T47D (cell line): Measurements from ENCODE around the gene NCEH1.
"Not testable (repeated sequence)": the region's sequence is repeated elsewhere in the genome, so short reads cannot be mapped to it uniquely, and the experiment has no call there.

Experiments
- DNase-seq, 2 experiments: peaks; one replicate each; pipeline versions ENCODE4 v3.0.0 to v3.0.0-alpha.2; 2011 to 2012; ENCODE audit warnings: low read depth in 1 of 2, low spot score in 1 of 2
- JUND ChIP-seq: IDR thresholded peaks from 2 replicates; pipeline ENCODE4 v1.6.1; 2012; ENCODE audit warnings: low read depth
- in situ Hi-C: cut with HindIII; loops from 2 replicates; pipeline ENCODE4 v1.10.0; 2016; ENCODE audit warnings: low sequenced_read_pairs, low pct_unique_long_range_greater_than_20kb

NCEH1 gene, protein sequence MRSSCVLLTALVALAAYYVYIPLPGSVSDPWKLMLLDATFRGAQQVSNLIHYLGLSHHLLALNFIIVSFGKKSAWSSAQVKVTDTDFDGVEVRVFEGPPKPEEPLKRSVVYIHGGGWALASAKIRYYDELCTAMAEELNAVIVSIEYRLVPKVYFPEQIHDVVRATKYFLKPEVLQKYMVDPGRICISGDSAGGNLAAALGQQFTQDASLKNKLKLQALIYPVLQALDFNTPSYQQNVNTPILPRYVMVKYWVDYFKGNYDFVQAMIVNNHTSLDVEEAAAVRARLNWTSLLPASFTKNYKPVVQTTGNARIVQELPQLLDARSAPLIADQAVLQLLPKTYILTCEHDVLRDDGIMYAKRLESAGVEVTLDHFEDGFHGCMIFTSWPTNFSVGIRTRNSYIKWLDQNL

DNA sequence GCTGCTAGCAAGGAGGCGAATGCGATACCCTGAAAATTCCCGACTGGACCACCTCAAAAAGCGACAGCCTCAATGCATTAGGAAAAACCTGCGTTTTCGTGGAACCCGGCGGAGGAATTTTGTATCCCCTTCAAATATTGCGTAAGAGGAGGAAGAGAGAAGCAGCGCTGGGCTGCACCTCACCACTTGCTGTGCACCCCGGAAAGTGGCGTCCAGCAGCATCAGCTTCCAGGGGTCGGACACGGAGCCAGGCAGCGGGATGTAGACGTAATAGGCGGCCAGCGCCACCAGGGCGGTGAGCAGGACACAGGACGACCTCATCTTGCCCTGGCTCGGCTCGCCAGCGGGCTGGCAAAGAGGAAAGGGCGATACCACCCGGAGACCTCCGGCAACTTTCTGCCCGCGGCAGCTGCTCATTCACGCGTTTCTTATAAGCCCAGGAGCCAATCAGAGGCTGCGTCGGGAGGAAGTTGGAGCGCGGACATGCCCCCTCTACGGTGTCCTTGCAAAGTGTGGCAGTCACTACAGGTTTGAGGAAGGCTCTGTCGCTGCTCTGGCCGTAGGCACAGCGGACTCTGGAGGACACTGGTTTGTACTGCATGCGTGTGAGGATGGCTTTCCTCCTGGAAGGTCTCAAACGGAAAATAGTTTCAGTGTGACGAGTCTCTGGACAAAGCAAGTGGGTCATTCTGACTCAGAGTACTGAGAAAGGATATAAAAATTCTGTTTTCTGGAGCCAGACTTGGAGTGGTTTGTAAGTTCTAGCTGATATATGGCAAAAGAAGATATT is at the start of gene NCEH1:
NCEH1 (minus strand) TSS at position 404 of the 790 bp plus-strand sequence; CDS start at position 321, 83 bp downstream.
- in situ Hi-C loops, result no loop called here
- DNase-seq, result peak; percentile 94 to 99
- no peak for TF ChIP-seq JUND

- in situ Hi-C loops, DNase-seq: not testable (repeated sequence)
Measured at GRCh38 chr3:172760416-172760815, 49.5 kb upstream of the NCEH1 start.

DNA sequence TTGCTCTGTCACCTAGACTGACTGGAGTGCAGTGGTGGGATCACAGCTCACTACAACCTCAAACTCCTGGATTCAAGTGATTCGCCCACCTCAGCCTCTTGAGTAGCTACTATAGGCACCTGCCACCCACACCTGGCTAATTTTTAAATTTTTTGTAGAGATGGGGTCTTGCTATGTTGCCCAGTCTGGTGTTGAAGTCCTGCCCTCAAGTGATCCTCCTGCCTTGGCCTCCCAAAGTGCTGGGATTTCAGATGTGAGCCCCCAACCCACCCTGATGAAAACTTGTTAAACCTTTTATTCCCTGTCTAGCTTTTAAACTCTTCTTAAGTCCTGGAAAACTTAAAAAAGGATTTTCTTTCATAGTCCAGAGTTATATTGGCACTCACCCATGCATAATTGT is 42.3 kb upstream of the NCEH1 start:
- no peak for DNase-seq
- in situ Hi-C loops, result no loop called here
- TF ChIP-seq JUND, result no peak

DNA sequence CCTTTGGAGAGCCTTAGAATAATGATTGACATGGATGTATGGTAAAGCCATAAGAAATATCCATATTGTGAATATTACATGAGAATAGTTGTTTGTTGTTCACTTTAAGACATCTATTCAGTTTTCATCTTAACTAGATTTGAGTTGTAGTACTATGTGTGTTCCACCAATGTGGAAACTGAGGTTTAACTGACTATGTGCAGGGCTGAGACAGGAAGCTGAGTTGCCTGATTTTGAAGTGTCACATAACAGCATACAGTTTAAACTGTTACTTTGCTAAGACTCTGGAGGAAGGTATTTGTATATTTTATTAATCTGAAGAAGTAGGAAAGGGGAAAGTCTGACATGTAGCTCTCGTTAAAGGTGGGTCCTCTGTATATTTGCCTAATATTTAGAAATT is 41.8 kb upstream of the NCEH1 start:
- TF ChIP-seq JUND, result no peak
- in situ Hi-C loops, result no loop called here
- no peak for DNase-seq

GRCh38 chr3:172751175-172751704 is 40.4 kb upstream of the NCEH1 start:
- TF ChIP-seq JUND, result no peak
- in situ Hi-C loops, result no loop called here
- peak in 1 of 2 experiments; percentile 52 for DNase-seq

DNA sequence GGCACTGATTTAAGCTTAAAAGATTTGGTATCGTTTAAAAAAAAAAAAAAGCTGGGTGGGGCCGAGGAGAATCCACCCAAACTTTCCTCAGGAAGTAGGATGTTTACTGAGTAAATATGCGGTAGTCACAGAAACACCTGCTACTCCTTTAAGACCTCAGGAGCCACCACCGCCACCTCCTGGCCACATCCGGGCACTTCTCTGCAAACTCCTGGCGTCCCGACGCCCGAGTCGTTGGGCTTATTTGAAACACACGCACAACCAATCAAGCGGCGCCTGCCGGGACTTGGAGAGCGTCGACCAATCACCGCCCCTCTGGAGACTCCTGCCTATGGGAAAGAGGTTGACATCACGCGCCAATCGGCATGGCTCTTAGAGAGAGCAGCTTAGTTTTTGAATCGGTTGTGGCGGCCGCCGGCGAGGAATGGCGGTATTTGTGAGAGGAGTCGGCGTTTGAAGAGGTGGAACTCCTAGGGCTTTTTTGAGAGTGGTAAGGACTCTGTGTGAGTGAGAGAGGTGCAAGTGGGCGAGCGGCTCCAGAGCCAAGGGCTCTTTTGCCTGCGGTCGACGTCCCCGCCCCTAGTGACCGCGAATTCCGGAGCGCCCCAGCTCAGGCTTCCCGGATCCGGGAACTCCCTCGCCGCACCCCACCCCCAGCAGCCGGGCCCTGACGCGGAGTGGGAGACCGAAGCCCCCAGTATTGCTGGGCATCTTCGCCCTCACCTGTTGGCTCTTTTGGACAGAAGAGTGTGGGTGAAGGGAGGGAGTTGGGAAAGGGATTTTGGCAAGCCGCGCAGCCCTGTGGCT is 39.7 kb upstream of the NCEH1 start, which contains the start of gene ECT2:
ECT2 (plus strand) TSS at position 359 of the 807 bp plus-strand sequence. CDS start 3,805 bp downstream, outside the sequence.
- in situ Hi-C loops, result no loop called here
- DNase-seq, result peak; percentile 100
- no peak for TF ChIP-seq JUND

- DNase-seq, result no peak
- in situ Hi-C loops, result no loop called here
- no peak for TF ChIP-seq JUND
Measured at GRCh38 chr3:172750069-172750367, 39.2 kb upstream of the NCEH1 start.

GRCh38 chr3:172749230-172749965 is 38.5 kb upstream of the NCEH1 start:
- in situ Hi-C loops, result no loop called here
- DNase-seq, result peak in 1 of 2 experiments; percentile 53
- no peak for TF ChIP-seq JUND

DNA sequence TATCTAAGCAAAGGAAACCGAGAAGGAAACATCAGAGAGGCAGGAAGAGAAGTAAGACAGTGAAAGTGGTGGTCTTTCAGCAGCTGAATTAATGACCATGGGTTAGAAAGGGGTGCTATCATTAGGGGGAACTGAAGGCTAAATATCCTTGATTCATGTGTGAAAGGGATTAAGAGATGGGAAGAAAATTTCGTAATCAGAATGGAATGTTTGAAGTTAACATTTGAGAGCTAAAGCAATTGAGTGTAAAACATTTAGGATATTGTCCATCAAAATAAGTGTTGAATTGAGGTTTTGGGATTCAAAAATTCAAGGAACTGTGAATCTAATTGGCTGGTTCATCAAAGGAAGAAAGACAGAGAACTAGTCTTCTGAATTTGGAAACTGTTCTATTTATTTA is 35.6 kb upstream of the NCEH1 start:
- TF ChIP-seq JUND, result no peak
- in situ Hi-C loops, result no loop called here
- no peak for DNase-seq

DNA sequence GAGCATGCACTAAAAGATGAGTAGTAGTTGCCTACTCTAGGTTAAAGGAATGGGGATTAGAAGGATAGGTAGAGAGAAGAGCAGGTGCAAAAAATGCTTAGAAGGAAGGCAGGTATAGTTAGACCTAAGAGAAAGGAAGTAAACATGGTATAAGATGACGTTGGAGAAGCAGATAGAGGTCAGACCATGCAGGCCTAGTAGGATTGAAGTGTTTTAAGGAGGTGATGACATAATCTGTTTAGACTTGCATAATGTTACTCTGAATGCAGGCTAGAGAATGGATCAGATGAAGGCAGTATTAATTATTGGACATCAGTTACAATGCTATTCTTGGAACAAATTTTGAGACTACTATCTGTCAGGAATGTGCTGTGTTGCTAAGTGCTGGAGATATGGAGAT is 28.6 kb upstream of the NCEH1 start:
- in situ Hi-C loops, result no loop called here
- no peak for DNase-seq
- TF ChIP-seq JUND, result no peak

DNA sequence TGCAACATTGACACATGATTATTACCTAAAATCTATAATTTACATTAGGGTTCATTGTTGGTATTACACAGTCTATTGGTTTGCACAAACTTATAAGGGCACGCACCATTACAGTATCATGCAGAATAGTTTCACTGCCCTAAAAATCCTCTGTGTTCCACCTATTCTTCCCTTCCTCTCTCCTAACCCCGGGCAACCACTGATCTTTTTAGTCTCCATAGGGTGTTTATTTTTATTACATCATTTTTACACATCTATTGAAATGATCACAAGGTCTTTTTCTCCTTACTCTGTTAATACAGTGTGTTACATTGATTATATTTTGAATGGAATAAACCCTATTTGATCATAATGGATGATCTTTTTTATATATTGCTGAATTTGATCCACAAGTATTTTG is 24.1 kb upstream of the NCEH1 start:
- no peak for TF ChIP-seq JUND
- in situ Hi-C loops, result no loop called here
- no peak for DNase-seq

DNA sequence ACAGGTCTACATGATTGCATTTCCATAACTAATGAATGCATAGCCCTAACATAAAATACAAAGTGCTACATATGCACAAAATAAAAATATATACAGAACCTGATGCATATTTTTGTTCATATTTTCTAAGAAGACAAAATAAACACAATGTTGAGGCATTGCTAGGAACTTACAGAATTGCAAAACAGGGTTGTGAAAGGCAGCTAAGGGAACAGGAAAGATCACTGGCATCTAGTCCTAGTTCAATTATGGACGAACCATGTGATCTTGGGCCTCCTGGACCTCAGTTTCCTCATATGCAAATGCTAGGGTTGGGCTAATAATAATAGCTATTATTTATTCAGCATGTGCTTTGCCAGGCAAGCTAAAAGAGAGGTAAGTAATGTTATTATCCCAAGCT is 15.5 kb upstream of the NCEH1 start:
- no peak for DNase-seq
- no peak for TF ChIP-seq JUND
- in situ Hi-C loops, result no loop called here

DNA sequence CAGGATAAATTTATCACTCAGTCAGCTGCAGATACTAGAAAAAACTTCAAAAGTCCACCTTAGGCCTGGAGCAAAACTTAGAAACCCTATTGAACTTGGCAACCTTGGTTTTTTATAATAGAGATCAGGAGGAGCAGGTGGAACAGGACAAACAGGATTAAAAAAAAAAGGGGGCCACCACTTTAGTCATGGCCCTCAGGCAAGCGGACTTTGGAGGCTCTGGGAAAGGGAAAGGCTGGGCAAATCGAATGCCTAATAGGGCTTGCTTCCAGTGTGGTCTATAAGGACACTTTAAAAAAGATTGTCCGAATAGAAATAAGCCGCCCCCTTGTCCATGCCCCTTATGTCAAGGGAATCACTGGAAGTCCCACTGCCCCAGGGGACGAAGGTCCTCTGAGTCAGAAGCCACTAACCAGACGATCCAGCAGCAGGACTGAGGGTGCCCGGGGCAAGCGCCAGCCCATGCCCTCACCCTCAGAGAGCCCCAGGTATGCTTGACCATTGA is 11.7 kb upstream of the NCEH1 start:
- in situ Hi-C loops, result not testable (repeated sequence)
- peak in 1 of 2 experiments; percentile 27 for DNase-seq
